Tibial nerve (tissue), 4 donors: Measurements from ENCODE around the gene PRKCE.

ENCODE experiments used
- CTCF ChIP-seq, 5 experiments: fragments of 200-600 bp in 3 of 5; fragments of 450-650 bp in 2 of 5; sonication (generic) in 3 of 5; IDR thresholded peaks; one replicate each; pipeline ENCODE4 v1.5.1; 2016 to 2019; ENCODE audit warnings: antibody characterized with exemption in 5 of 5, mild to moderate bottlenecking in 3 of 5, moderate library complexity in 2 of 5
- EP300 ChIP-seq, 2 donors: sonication (generic); formaldehyde crosslinking; IDR thresholded peaks; one replicate each; pipeline ENCODE4 v1.6.1; 2017; ENCODE audit warnings: antibody characterized with exemption in 2 of 2, mild to moderate bottlenecking in 1 of 2
- POLR2A ChIP-seq, 2 donors: fragments of 450-650 bp; IDR thresholded peaks; one replicate each; pipeline ENCODE4 v1.6.1; 2017; ENCODE audit warnings: antibody characterized with exemption in 2 of 2, mild to moderate bottlenecking in 2 of 2, moderate library complexity in 2 of 2

DNA sequence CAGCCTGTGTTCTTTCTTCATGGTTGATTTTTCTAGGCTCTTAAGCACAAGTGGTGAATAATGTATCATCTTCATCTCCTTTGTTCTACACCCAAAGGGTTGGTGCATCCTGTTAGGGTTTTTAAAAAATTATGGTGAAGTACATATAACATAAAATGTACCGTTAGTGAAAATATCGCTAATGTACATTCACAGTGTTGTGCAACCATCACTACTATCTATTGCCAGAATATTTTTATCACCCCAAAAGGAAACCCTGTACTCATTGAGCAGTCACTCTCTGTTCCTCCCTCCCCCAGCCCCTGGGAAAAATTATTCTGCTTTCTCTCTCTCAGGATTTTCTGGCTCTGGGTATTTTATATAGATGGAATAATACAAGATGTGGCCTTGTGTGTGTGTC lies 98.5 kb downstream of the PRKCE start:
- TF ChIP-seq CTCF (IDR thresholded peaks at IDR 0.05) = no peak
- TF ChIP-seq EP300 (IDR thresholded peaks at IDR 0.05) = no peak
- no peak for TF ChIP-seq POLR2A (IDR thresholded peaks at IDR 0.05)
